Measurements from ENCODE around the gene C6orf62. TPM values are rescaled to one million over a fixed set of nuclear protein-coding genes. Genes with fewer than 3 reads are reported as not detected.

C6orf62 gene
- polyA plus RNA-seq, 2 of the 4 experiments (the other 2 are of a cell fraction), result 66.3 to 73.4 TPM

DNA sequence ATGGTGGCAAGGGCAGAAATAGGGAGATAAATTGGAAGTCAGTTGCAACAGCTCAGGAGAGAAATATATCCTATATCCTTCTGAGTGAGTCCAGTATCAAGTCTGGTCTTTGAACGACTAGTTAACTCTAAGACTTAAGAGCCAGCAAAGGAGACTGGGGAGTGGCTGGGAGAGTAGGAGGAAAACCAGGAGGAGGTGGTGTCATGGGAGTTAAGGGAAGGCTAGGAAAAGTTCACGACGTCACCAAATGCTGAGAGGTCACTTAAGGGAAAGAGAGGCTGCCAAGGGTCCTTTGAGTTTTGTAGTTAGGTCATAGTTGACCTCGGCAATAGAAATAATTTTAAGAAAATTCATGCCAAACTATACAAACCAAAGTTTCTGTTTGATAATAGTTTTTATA, 27.0 kb downstream of the C6orf62 start:
- WGBS (ENCODE audit: missing lambda C conversion rate), result 90% methylated on average over 4 of the region's 4 CpGs
- DNase-seq (ENCODE audit: low read depth in 1 of 2, low spot score in 1 of 2), result no peak
- no peak overlapping the region for H3K27ac ChIP-seq
- peaks cover 4% of the 10 kb centered on the region; the same call in 1 of the 3 replicates for H3K4me1 ChIP-seq
- no peak overlapping the region for H3K4me3 ChIP-seq
- TF ChIP-seq HES2 (IDR thresholded peaks at IDR 0.05) (no peak), HEYL (CRISPR knock-in tag; IDR thresholded peaks at IDR 0.05) (no peak), HDAC2 (IDR thresholded peaks at IDR 0.05) (no peak)
- ATAC-seq, result no peak
- FAIRE-seq, result no peak
- ChIA-PET CTCF (interaction anchor here (6.0 kb wide), 1 partner anchor 111 kb away, joined by 32 read pairs; no protein-coding TSS in a partner anchor), POLR2A (no interaction called here)
- no peak overlapping the region for H3K4me2 ChIP-seq
- no peaks in the 10 kb centered on the region for H3K9me3 ChIP-seq

DNA sequence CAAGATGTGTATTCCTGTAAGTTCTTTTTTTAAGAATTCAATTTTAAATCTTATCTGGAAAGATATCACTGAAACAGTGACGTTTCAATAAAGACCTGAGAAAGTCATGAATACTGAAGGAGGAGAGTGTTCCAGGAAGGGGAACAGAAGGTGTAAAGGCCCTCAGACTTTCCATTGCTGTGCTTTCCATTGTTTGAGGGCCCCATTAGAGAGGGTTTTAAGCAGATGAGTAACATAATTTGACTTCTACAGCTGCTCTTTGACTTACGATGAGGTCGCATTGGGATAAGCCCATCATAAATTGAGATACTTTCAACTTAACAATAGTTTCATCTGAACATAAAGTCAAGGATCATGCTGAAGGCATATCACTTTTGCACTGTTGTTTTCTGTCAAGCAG, 27.4 kb downstream of the C6orf62 start:
- ATAC-seq (no peak), DNase-seq (ENCODE audit: low read depth in 1 of 2, low spot score in 1 of 2) (no peak), FAIRE-seq (no peak)
- Histone ChIP-seq H3K9me3 (no peaks in the 10 kb centered on the region), H3K4me3 (no peak overlapping the region), H3K27ac (no peak overlapping the region), H3K4me2 (no peak overlapping the region), H3K4me1 (peaks cover 4% of the 10 kb centered on the region; the same call in 1 of the 3 replicates)
- CTCF ChIA-PET, result interaction anchor here (6.0 kb wide), 1 partner anchor 111 kb away, joined by 32 read pairs; no protein-coding TSS in a partner anchor
- WGBS (ENCODE audit: missing lambda C conversion rate), result 84% methylated on average over 3 of the region's 3 CpGs
- POLR2A ChIA-PET, result no interaction called here
- no peak for TF ChIP-seq CBX2 (IDR thresholded peaks at IDR 0.05; ENCODE audit: borderline replicate concordance, low read depth)
- TF ChIP-seq HOXA7 (CRISPR knock-in tag; IDR thresholded peaks at IDR 0.05), result no peak
- TF ChIP-seq EHF (CRISPR knock-in tag; IDR thresholded peaks at IDR 0.05), result no peak
- no peak for TF ChIP-seq HDAC2 (IDR thresholded peaks at IDR 0.05)
- TF ChIP-seq HMGXB4 (CRISPR knock-in tag; IDR thresholded peaks at IDR 0.05; ENCODE audit: borderline replicate concordance), result no peak
- TF ChIP-seq FOSL2 (IDR thresholded peaks at IDR 0.05), result no peak
- no peak for TF ChIP-seq FOSL2 (CRISPR knock-in tag; IDR thresholded peaks at IDR 0.05)
- no peak for TF ChIP-seq HOXB13 (CRISPR knock-in tag; IDR thresholded peaks at IDR 0.05; ENCODE audit: low read depth)
- TF ChIP-seq KDM1A (IDR thresholded peaks at IDR 0.05; ENCODE audit: low read depth), result no peak
- TF ChIP-seq, protein P1, sequence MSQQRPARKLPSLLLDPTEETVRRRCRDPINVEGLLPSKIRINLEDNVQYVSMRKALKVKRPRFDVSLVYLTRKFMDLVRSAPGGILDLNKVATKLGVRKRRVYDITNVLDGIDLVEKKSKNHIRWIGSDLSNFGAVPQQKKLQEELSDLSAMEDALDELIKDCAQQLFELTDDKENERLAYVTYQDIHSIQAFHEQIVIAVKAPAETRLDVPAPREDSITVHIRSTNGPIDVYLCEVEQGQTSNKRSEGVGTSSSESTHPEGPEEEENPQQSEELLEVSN (IDR thresholded peaks at IDR 0.05; ENCODE audit: borderline replicate concordance, low read depth), result no peak
- no peak for TF ChIP-seq NPAS2 (CRISPR knock-in tag; IDR thresholded peaks at IDR 0.05; ENCODE audit: borderline replicate concordance)
- TF ChIP-seq JUNB (IDR thresholded peaks at IDR 0.05), result no peak
- no peak for TF ChIP-seq RAD21 (conservative IDR thresholded peaks at IDR 0.05 in 1 of 2, IDR thresholded peaks at IDR 0.05 in 1 of 2)
- no peak for TF ChIP-seq FOSB (CRISPR knock-in tag; IDR thresholded peaks at IDR 0.05)
- TF ChIP-seq BHLHE40 (IDR thresholded peaks at IDR 0.05; ENCODE audit: low read depth, low read length), result no peak
- TF ChIP-seq HEYL (CRISPR knock-in tag; IDR thresholded peaks at IDR 0.05), result no peak
- TF ChIP-seq PBX3 (IDR thresholded peaks at IDR 0.05), result no peak

DNA sequence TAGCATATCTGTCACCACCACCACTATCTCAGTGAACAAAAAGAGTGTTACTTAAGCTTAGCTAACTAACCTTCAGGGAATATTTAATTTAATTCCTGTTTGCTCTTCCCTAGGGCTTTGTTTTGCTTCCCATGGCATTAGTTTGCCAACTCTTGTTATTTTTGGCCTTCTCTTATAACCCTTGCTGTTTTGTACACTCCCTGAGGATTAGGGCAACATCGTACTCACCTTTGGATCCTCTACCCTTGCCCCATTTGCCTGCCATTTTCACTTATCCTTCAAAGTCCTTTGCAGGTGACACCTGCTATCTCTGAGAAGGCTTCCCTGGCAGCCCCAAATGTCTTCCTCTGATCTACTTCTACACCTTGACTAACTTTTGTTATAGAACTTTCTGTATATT, 28.4 kb downstream of the C6orf62 start:
- no peaks in the 10 kb centered on the region for H3K9me3 ChIP-seq
- DNase-seq (ENCODE audit: low read depth in 1 of 2, low spot score in 1 of 2) (no peak), FAIRE-seq (no peak), ATAC-seq (no peak)
- no peak overlapping the region for H3K4me3 ChIP-seq
- ChIA-PET POLR2A (no interaction called here), CTCF (no interaction called here)
- H3K4me1 ChIP-seq, result peaks cover 4% of the 10 kb centered on the region; the same call in 1 of the 3 replicates
- no peak overlapping the region for H3K27ac ChIP-seq
- H3K4me2 ChIP-seq, result no peak overlapping the region
- 50% methylated on average over 1 of the region's 1 CpG for WGBS (ENCODE audit: missing lambda C conversion rate)
- TF ChIP-seq HEYL (CRISPR knock-in tag; IDR thresholded peaks at IDR 0.05) (no peak), NR3C1 (IDR thresholded peaks at IDR 0.05) (no peak), ZNF302 (CRISPR knock-in tag; IDR thresholded peaks at IDR 0.05) (no peak), MYC (IDR thresholded peaks at IDR 0.05; ENCODE audit: borderline replicate concordance, low read length) (no peak), EP300 (IDR thresholded peaks at IDR 0.05) (no peak), HOXB5 (CRISPR knock-in tag; IDR thresholded peaks at IDR 0.05) (no peak), TFCP2L1 (CRISPR knock-in tag; IDR thresholded peaks at IDR 0.05) (no peak), POLR2A (IDR thresholded peaks at IDR 0.05; ENCODE audit: low read length) (no peak), ZFP36 (IDR thresholded peaks at IDR 0.05; ENCODE audit: borderline replicate concordance, partially characterized antibody) (no peak), BHLHE40 (IDR thresholded peaks at IDR 0.05; ENCODE audit: low read depth, low read length) (no peak), HES2 (IDR thresholded peaks at IDR 0.05) (no peak), PBX3 (IDR thresholded peaks at IDR 0.05) (no peak), HOXB13 (CRISPR knock-in tag; IDR thresholded peaks at IDR 0.05; ENCODE audit: low read depth) (no peak), RARB (CRISPR knock-in tag; IDR thresholded peaks at IDR 0.05) (no peak), ATOH8 (CRISPR knock-in tag; IDR thresholded peaks at IDR 0.05; ENCODE audit: low read depth) (no peak), ESRRA (IDR thresholded peaks at IDR 0.05; ENCODE audit: borderline replicate concordance, low read length) (no peak)

All from A549 (cell line).